ENCODE measurements around the gene UTY.

The UTY gene

GRCh38 chrY:13370868-13371800 lies 108.7 kb downstream of the UTY start:
- Histone ChIP-seq H3K4me3 (ENCODE audit: low read length) (no peak overlapping the region), H3K9me3 (ENCODE audit: control insufficient read depth, low read length) (no peaks in the 10 kb centered on the region), H3K36me3 (ENCODE audit: control insufficient read depth, insufficient read depth, low read length) (no peaks in the 10 kb centered on the region), H3K27me3 (ENCODE audit: control insufficient read depth, insufficient read depth, low read length) (no peaks in the 10 kb centered on the region), H3K4me1 (ENCODE audit: control insufficient read depth, insufficient read depth, low read length) (peaks cover 5% of the 10 kb centered on the region), H3K9ac (ENCODE audit: low read length) (no peak overlapping the region)

GRCh38 chrY:13370245-13370644 lies 109.6 kb downstream of the UTY start:
- Histone ChIP-seq H3K4me1 (ENCODE audit: control insufficient read depth, insufficient read depth, low read length) (peaks cover 5% of the 10 kb centered on the region), H3K4me3 (ENCODE audit: low read length) (no peak overlapping the region), H3K9me3 (ENCODE audit: control insufficient read depth, low read length) (no peaks in the 10 kb centered on the region), H3K27me3 (ENCODE audit: control insufficient read depth, insufficient read depth, low read length) (no peaks in the 10 kb centered on the region), H3K9ac (ENCODE audit: low read length) (no peak overlapping the region), H3K36me3 (ENCODE audit: control insufficient read depth, insufficient read depth, low read length) (no peaks in the 10 kb centered on the region)

GRCh38 chrY:13368513-13368845 lies 111.4 kb downstream of the UTY start:
- no peak overlapping the region for H3K4me3 ChIP-seq (ENCODE audit: low read length)
- H3K9me3 ChIP-seq (ENCODE audit: control insufficient read depth, low read length) = no peaks in the 10 kb centered on the region
- peaks cover 5% of the 10 kb centered on the region for H3K4me1 ChIP-seq (ENCODE audit: control insufficient read depth, insufficient read depth, low read length)
- no peaks in the 10 kb centered on the region for H3K36me3 ChIP-seq (ENCODE audit: control insufficient read depth, insufficient read depth, low read length)
- no peak overlapping the region for H3K9ac ChIP-seq (ENCODE audit: low read length)
- no peaks in the 10 kb centered on the region for H3K27me3 ChIP-seq (ENCODE audit: control insufficient read depth, insufficient read depth, low read length)

- Histone ChIP-seq H3K4me1 (ENCODE audit: control insufficient read depth, insufficient read depth, low read length) (peaks cover 3% of the 10 kb centered on the region), H3K4me3 (ENCODE audit: low read length) (no peak overlapping the region), H3K9me3 (ENCODE audit: control insufficient read depth, low read length) (no peaks in the 10 kb centered on the region), H3K36me3 (ENCODE audit: control insufficient read depth, insufficient read depth, low read length) (no peaks in the 10 kb centered on the region), H3K27me3 (ENCODE audit: control insufficient read depth, insufficient read depth, low read length) (no peaks in the 10 kb centered on the region), H3K9ac (ENCODE audit: low read length) (no peak overlapping the region)
These were observed 116.2 kb downstream of the UTY start for GRCh38 chrY:13363641-13364040.

- peaks cover 3% of the 10 kb centered on the region for H3K4me1 ChIP-seq (ENCODE audit: control insufficient read depth, insufficient read depth, low read length)
- H3K27me3 ChIP-seq (ENCODE audit: control insufficient read depth, insufficient read depth, low read length) = no peaks in the 10 kb centered on the region
- no peak overlapping the region for H3K4me3 ChIP-seq (ENCODE audit: low read length)
- H3K9me3 ChIP-seq (ENCODE audit: control insufficient read depth, low read length) = no peaks in the 10 kb centered on the region
- no peak overlapping the region for H3K9ac ChIP-seq (ENCODE audit: low read length)
- no peaks in the 10 kb centered on the region for H3K36me3 ChIP-seq (ENCODE audit: control insufficient read depth, insufficient read depth, low read length)
These were observed 117.2 kb downstream of the UTY start for GRCh38 chrY:13362662-13363061.

GRCh38 chrY:13361656-13362636 lies 117.9 kb downstream of the UTY start:
- H3K36me3 ChIP-seq (ENCODE audit: control insufficient read depth, insufficient read depth, low read length) = no peaks in the 10 kb centered on the region
- H3K9ac ChIP-seq (ENCODE audit: low read length) = no peak overlapping the region
- H3K27me3 ChIP-seq (ENCODE audit: control insufficient read depth, insufficient read depth, low read length) = no peaks in the 10 kb centered on the region
- H3K9me3 ChIP-seq (ENCODE audit: control insufficient read depth, low read length) = no peaks in the 10 kb centered on the region
- peaks cover 3% of the 10 kb centered on the region for H3K4me1 ChIP-seq (ENCODE audit: control insufficient read depth, insufficient read depth, low read length)
- no peak overlapping the region for H3K4me3 ChIP-seq (ENCODE audit: low read length)

- Histone ChIP-seq H3K27me3 (ENCODE audit: control insufficient read depth, insufficient read depth, low read length) (no peaks in the 10 kb centered on the region), H3K4me1 (ENCODE audit: control insufficient read depth, insufficient read depth, low read length) (no peaks in the 10 kb centered on the region), H3K9ac (ENCODE audit: low read length) (no peak overlapping the region), H3K9me3 (ENCODE audit: control insufficient read depth, low read length) (no peaks in the 10 kb centered on the region), H3K36me3 (ENCODE audit: control insufficient read depth, insufficient read depth, low read length) (no peaks in the 10 kb centered on the region), H3K4me3 (ENCODE audit: low read length) (no peak overlapping the region)
These were observed 128.4 kb downstream of the UTY start for GRCh38 chrY:13351443-13351842.

- H3K9me3 ChIP-seq (ENCODE audit: control insufficient read depth, low read length) = no peaks in the 10 kb centered on the region
- H3K4me3 ChIP-seq (ENCODE audit: low read length) = no peak overlapping the region
- no peak overlapping the region for H3K9ac ChIP-seq (ENCODE audit: low read length)
- H3K27me3 ChIP-seq (ENCODE audit: control insufficient read depth, insufficient read depth, low read length) = no peaks in the 10 kb centered on the region
- H3K36me3 ChIP-seq (ENCODE audit: control insufficient read depth, insufficient read depth, low read length) = no peaks in the 10 kb centered on the region
- H3K4me1 ChIP-seq (ENCODE audit: control insufficient read depth, insufficient read depth, low read length) = no peaks in the 10 kb centered on the region
These were observed 132.7 kb downstream of the UTY start for GRCh38 chrY:13347106-13347505.

- H3K9me3 ChIP-seq (ENCODE audit: control insufficient read depth, low read length) = no peaks in the 10 kb centered on the region
- H3K36me3 ChIP-seq (ENCODE audit: control insufficient read depth, insufficient read depth, low read length) = no peaks in the 10 kb centered on the region
- H3K27me3 ChIP-seq (ENCODE audit: control insufficient read depth, insufficient read depth, low read length) = no peaks in the 10 kb centered on the region
- no peak overlapping the region for H3K4me3 ChIP-seq (ENCODE audit: low read length)
- no peaks in the 10 kb centered on the region for H3K4me1 ChIP-seq (ENCODE audit: control insufficient read depth, insufficient read depth, low read length)
- H3K9ac ChIP-seq (ENCODE audit: low read length) = no peak overlapping the region
These were observed 134.3 kb downstream of the UTY start for GRCh38 chrY:13345549-13345948.

GRCh38 chrY:13343307-13343946 lies 136.4 kb downstream of the UTY start:
- H3K4me1 ChIP-seq (ENCODE audit: control insufficient read depth, insufficient read depth, low read length) = no peaks in the 10 kb centered on the region
- H3K36me3 ChIP-seq (ENCODE audit: control insufficient read depth, insufficient read depth, low read length) = no peaks in the 10 kb centered on the region
- H3K9me3 ChIP-seq (ENCODE audit: control insufficient read depth, low read length) = no peaks in the 10 kb centered on the region
- H3K27me3 ChIP-seq (ENCODE audit: control insufficient read depth, insufficient read depth, low read length) = no peaks in the 10 kb centered on the region
- no peak overlapping the region for H3K4me3 ChIP-seq (ENCODE audit: low read length)
- H3K9ac ChIP-seq (ENCODE audit: low read length) = no peak overlapping the region

GRCh38 chrY:13339939-13340338 lies 139.9 kb downstream of the UTY start:
- no peak overlapping the region for H3K9ac ChIP-seq (ENCODE audit: low read length)
- no peaks in the 10 kb centered on the region for H3K36me3 ChIP-seq (ENCODE audit: control insufficient read depth, insufficient read depth, low read length)

GRCh38 chrY:13339381-13339780 lies 140.5 kb downstream of the UTY start:
- no peaks in the 10 kb centered on the region for H3K9me3 ChIP-seq (ENCODE audit: control insufficient read depth, low read length)
- H3K9ac ChIP-seq (ENCODE audit: low read length) = no peak overlapping the region
- no peak overlapping the region for H3K4me3 ChIP-seq (ENCODE audit: low read length)
- H3K27me3 ChIP-seq (ENCODE audit: control insufficient read depth, insufficient read depth, low read length) = no peaks in the 10 kb centered on the region
- no peaks in the 10 kb centered on the region for H3K36me3 ChIP-seq (ENCODE audit: control insufficient read depth, insufficient read depth, low read length)
- no peaks in the 10 kb centered on the region for H3K4me1 ChIP-seq (ENCODE audit: control insufficient read depth, insufficient read depth, low read length)

More at GRCh38 chrY:13339939-13340338, 139.9 kb downstream of the UTY start:
- no peaks in the 10 kb centered on the region for H3K27me3 ChIP-seq (ENCODE audit: control insufficient read depth, insufficient read depth, low read length)
- H3K4me1 ChIP-seq (ENCODE audit: control insufficient read depth, insufficient read depth, low read length) = no peaks in the 10 kb centered on the region
- no peaks in the 10 kb centered on the region for H3K9me3 ChIP-seq (ENCODE audit: control insufficient read depth, low read length)
- no peak overlapping the region for H3K4me3 ChIP-seq (ENCODE audit: low read length)
